ENCODE results near the gene TNNI3K.

The TNNI3K gene

GRCh38 chr1:74396462-74396861 lies 161.3 kb downstream of the TNNI3K start:
- no peak for DNase-seq

DNA sequence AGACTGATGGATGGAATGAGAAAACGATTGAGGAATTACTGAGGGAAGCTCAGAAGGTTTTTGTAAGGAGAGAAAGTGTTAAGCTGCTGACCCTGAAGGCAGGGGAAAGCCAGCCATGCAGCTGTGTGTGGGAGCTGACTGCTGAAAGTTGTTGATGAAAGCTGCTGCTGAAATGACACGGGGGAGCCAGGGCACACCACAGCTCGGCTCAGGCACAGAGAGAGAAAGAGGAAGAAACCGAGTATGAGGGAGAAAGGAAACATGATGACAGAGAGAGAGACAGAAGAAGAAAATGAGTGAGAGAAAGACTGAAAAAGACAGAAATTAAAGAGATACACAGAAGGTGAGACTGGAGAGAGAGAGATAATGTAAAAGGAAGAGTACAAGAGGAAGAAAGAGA lies 161.7 kb downstream of the TNNI3K start:
- DNase-seq, result no peak

GRCh38 chr1:74399249-74399648 lies 164.1 kb downstream of the TNNI3K start:
- no peak for DNase-seq

DNA sequence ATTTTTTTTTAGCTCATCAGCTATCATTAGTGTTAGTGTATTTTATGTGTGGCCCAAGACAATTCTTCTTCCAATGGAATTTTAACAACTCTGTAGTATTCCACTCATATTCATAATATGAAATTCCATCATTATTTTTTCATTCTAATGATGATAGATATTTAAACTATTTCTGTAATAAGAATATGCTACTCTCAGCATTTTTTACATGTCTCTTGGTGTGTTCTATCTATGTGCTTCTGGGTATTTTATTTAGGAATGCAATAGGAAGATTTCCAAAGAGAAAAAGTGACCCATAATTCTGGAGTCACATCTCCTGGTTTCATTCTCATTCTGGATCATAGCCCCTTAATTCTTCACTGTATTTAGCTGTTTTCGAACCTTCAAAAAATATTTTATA lies 167.7 kb downstream of the TNNI3K start:
- no peak for DNase-seq

DNA sequence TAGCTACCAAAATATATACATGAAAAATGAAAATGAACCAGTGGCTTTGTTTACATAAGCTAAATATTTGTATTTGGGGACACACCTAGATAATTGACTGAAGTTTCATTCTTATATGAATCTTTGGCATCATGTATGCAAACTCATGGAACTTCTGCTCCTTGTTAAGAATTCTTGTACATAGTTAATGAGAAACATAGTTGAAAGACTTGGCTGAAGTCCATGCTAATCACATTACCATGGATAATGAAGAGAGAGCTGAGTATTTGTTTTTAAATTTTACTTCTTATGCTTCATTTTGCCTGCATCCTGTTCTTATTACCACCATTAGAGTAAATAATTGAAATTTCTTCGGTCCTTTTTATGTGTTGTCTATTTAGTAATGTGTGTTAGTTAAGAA lies 168.4 kb downstream of the TNNI3K start:
- DNase-seq, result no peak

DNA sequence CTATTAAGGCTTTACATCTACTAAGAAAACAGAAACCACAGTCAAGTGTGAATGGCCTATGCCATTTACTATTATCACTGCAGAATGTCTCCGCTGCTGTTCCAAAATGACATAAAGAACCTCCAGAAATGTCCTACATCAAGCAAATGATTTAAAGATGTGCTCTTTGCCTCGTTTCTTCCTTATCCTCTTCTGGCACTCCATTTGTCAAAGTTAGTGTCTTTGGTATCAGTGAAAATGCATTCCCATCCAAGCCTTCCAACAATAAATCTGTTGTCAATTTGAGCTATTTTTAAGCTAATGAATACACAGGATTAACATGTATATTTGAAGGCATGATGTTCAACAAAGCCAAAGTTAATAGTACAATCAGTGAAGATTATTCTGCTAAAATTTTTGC lies 171.6 kb downstream of the TNNI3K start:
- DNase-seq, result no peak

DNA sequence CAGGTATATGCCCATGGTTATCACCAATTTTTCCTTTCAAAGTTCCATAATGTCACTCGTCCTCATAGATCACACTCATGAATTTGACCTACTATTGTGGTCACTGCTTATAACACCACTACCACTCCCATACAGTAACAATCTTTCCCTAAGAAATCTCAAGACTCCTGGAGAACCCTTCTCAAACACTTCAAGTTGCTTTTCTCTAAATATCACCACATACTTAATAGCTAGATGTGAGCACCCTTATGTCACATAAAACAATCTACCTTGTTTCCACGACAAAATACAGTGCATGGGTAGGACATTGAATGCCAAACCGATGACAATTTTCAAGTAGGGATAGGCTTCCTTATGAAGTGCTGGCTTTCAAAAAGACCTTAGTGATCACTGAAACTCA lies 172.7 kb downstream of the TNNI3K start:
- no peak for DNase-seq

DNA sequence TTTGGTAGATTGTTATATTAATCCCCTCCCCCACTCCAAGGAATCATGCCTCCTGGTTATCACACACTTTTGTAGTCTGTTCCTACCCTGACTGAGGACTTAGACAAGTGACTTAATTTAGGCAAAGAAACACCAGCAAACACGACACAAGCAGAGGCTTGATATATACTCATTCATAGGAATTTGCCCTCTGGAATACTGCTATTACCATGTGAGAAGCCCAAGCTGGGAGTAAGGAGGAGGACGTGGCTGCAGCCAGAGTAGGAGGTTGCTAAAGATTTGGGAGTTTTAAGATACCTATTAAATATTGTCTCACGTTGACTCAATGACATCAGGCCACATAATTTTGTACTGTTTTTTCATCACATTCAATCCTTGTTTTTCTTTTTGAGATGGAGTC lies 177.1 kb downstream of the TNNI3K start:
- DNase-seq, result no peak

DNA sequence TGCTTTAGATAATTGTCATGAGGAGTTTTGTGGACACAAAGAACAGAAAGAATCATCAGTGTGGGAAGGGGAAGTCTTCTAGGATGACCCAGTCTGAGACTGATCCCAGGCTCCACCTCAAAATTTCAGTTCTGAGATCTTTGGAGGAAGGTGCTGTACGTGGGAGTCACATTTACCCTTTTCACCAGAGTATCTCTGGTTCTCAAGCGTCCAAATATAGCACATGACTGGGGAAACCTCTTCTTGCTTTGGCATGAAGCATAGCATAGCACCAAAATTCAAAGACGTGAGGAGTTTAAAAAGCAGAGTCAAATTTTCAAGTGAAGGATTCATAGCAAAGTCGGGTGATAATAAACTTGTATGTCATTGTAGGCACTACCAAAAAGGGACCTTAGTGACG lies 180.7 kb downstream of the TNNI3K start:
- DNase-seq, result no peak

DNA sequence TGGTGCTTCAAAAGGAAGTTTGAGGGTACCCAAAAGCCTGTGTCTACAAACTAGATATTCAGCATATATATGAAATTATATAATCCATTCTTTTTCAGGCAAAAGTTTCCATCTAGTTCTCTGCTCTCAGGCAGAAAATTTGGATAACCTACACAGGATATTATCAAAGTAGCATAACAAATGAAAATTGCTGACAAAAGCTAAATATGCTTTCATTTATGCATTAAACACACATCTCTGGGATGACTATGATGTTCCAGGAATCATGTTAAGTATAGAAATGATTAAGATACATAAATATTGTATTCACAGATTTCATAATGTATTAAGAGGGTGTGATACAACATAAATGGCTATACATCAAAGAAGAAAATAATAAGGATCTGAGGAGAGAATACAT lies 184.4 kb downstream of the TNNI3K start:
- no peak for DNase-seq

DNA sequence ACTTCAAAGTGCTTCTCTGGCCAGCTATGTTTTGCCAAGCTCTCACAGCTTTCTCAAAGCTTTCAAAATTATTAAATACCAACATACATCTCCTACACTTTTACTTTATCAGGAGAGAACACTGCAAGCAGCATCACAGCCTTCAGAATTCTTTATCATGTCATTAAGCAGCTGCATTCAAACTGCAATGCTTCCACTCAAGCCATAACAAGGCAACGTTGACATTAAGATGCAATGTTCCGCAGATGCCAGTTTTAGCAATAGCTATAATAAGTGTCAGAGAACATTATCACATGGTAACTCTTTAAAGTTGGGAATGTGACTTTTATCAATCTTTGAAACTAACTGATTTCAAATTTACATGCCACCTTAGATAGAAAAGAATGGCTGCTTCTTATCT lies 185.3 kb downstream of the TNNI3K start:
- DNase-seq, result no peak

GRCh38 chr1:74422421-74423292 lies 187.5 kb downstream of the TNNI3K start:
- DNase-seq, result no peak

- DNase-seq, result no peak
Observed at GRCh38 chr1:74423471-74423870, 188.3 kb downstream of the TNNI3K start.

DNA sequence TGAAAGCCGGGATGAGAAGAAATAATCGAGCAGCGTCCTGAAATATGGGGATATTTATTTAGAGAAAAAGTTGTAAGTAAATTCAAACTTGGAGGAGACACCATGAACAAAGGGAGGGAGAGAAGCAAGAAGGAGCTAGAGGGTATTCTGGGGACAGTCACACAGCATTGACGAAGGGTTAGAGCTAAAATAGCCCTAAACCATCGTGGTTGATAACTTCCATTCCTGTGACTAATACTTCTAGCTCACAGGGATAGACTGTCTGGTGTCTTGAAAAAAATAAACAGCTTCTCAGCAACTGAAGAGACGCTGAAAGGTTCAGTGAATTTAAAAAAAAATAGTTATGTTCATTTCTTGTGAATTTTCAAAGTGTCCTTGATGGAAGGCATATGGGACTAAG lies 190.5 kb downstream of the TNNI3K start:
- no peak for DNase-seq

DNA sequence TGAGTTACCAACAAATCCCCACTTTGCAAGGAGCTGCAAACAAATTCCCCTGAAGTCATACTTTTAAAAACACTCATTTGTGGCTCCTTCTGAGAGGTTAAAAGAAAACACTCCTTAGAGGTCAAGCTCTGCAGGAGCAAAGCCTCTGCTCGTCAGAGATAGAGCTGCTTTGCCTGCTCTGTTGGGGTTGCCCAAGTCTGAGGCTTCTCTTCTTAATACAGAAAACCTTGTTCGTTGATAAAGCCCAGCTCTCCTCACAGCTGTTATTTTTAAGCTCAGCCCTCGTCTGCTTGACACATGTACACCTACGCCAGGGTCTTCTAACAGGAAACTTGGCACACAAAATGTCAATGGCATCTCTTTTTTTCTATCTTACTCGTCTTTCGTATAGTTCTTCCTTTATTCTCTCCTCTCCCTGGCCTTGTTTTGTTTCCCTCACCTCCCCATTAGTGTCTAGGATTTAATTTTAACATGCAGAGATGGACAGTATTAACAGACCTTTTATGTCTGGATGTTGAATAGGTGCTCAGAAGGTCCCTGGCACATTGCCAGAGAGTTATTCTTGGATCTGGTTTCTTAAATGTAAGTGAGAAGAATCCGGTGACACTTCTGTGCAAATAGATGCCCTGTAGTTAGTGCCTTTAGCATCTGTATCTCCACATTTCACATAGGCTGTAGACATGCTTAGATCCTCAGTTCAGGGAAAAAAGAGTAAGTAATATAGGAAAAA lies 191.2 kb downstream of the TNNI3K start:
- no peak for DNase-seq

GRCh38 chr1:74427681-74428080 lies 192.5 kb downstream of the TNNI3K start:
- no peak for DNase-seq

DNA sequence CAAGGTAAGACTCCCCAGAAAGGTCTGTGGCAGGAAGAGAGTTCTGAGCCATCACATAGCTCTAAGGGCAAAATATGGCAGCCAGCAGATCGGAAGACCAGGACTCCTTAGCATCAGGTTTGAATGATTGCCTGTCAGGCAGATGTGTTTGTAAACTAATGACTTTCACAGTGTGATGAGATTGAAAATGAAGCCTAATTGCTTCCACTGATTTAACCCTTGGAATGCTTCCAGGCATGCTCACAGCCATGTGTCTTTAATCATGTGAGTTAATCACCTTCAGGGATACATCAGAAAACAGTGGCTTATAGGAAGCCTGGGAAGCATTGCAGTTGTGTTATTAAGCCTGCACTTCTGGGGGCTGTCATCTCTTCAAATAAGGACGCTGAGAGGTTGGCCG lies 194.4 kb downstream of the TNNI3K start:
- no peak for DNase-seq

- no peak for DNase-seq
Observed at GRCh38 chr1:74430342-74430934, 195.3 kb downstream of the TNNI3K start.

DNA sequence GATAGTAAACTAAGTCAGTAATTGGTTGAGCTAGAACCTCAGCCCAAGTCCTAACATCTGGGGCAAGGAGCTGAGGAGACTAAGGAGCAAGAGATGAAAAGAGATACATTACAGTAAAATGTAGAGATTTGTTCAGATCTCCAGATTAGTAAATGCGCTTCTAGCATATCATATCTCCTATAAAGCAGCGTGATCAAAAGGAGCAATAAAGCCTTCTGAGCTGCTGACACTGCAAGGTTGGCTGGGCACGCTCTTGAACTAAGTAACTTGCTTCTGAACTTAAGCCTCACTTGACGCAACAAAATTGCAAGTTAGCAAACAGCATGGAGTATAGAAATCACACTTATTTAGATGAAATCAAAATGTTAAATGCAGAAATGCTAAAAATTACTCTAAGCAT lies 196.3 kb downstream of the TNNI3K start:
- DNase-seq, result no peak

GRCh38 chr1:74432325-74432724 lies 197.1 kb downstream of the TNNI3K start:
- DNase-seq, result no peak

DNA sequence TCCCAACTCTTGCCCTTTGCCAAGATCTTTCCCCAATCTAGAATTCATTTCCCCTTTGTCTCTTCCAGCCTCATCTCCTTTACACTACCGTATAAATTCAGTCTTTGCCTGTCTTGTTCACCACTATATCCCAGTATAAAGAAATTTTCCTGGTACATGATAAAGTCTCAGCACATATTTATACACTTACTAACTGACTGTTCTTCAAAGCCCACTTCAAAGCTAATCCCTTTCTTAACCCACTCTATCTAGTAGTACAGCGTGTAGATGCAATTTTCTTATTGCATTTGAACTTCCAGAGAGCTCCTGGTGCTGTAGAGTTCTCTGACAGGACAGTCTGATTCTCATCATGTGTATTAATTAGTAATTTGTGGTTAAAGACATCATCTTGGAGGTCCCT lies 199.1 kb downstream of the TNNI3K start:
- DNase-seq, result no peak

GRCh38 chr1:74436078-74436477 lies 200.9 kb downstream of the TNNI3K start:
- no peak for DNase-seq

DNA sequence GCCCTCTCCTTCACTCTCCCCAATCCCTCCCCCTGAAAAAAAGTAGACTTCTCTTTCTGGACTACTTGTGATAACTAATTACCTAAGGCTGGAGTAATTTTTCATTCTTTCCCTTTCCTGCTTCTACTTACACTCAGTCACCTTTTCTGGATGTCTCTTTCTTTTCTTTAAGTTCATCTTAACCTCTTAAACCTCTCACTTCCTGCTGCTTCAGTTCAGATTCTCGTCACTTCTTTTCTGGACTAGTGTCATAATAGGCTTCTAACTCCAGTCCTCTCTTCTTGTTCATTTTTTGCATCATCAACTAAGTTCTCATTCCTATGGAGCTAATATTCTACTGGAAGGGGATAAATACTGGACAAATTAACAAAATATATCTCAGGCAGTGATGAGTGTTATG lies 201.8 kb downstream of the TNNI3K start:
- no peak for DNase-seq

- no peak for DNase-seq
Observed at GRCh38 chr1:74452035-74452434, 216.8 kb downstream of the TNNI3K start.

Data from T-helper 1 cell (primary cell).